WTC11 (cell line): ENCODE results near the gene HS3ST4. TPM values are rescaled to one million over a fixed set of nuclear protein-coding genes. Genes with fewer than 3 reads are reported as not detected.

Source experiments
- ATAC-seq: fragments of 200-7000 bp; cut with Tn5 transposase; 2 replicates; pipeline ENCODE4 v1.10.0; 2021; ENCODE audit warnings: mild to moderate bottlenecking, moderate library complexity
- CTCF ChIA-PET: fragments of 300-600 bp; sonication (Branson Sonifier 250); formaldehyde crosslinking; loops from one replicate; lab custom pipeline; 2021; ENCODE audit warnings: antibody characterized with exemption; lab: Charles Lee
- POLR2A ChIA-PET: fragments of 350-600 bp; sonication (Branson Sonifier 250); formaldehyde crosslinking; loops from one replicate; lab custom pipeline; 2021; ENCODE audit warnings: antibody characterized with exemption; lab: Charles Lee
- DNase-seq: peaks from one replicate; pipeline ENCODE4 v3.0.0; 2021; ENCODE audit warnings: low spot score
- H3K27ac Mint-ChIP-seq: 2 replicates; pipeline ENCODE4 v1.8.0; 2021; ENCODE audit warnings: mixed read lengths
- H3K27me3 Mint-ChIP-seq: 2 replicates; pipeline ENCODE4 v1.8.0; 2021; ENCODE audit warnings: low read depth, mild to moderate bottlenecking, moderate library complexity, mixed read lengths
- H3K36me3 Mint-ChIP-seq: 2 replicates; pipeline ENCODE4 v1.8.0; 2021; ENCODE audit warnings: mixed read lengths
- H3K4me1 Mint-ChIP-seq: 2 replicates; pipeline ENCODE4 v1.8.0; 2022; ENCODE audit warnings: mixed read lengths
- H3K4me3 Mint-ChIP-seq: 2 replicates; pipeline ENCODE4 v1.8.0; 2021; ENCODE audit warnings: mild to moderate bottlenecking, moderate library complexity, mixed read lengths
- H3K9me3 Mint-ChIP-seq: 2 replicates; pipeline ENCODE4 v1.8.0; 2021; ENCODE audit warnings: mixed read lengths
- AFF4 ChIP-seq: sonication (generic); formaldehyde crosslinking; IDR thresholded peaks from 2 replicates; pipeline ENCODE4 v1.8.1; 2023; ENCODE audit warnings: mild to moderate bottlenecking, missing genetic modification reagents, borderline replicate concordance
- CDX4 ChIP-seq: fragments of 250-450 bp; sonication (Bioruptor Pico); IDR thresholded peaks from 2 replicates; pipeline ENCODE4 v1.9.0; 2021; ENCODE audit warnings: moderate library complexity, mild to moderate bottlenecking, inconsistent platforms, borderline replicate concordance
- E2F4 ChIP-seq: sonication (generic); formaldehyde crosslinking; IDR thresholded peaks from 2 replicates; pipeline ENCODE4 v1.8.1; 2022; ENCODE audit warnings: low read depth, mild to moderate bottlenecking, moderate library complexity, missing genetic modification reagents, borderline replicate concordance
- EMX1 ChIP-seq: fragments of 250-450 bp; sonication (Bioruptor Pico); IDR thresholded peaks from 2 replicates; pipeline ENCODE4 v1.8.0; 2021; ENCODE audit warnings: mild to moderate bottlenecking
- ERG ChIP-seq: fragments of 250-450 bp; sonication (Bioruptor Pico); IDR thresholded peaks from 2 replicates; pipeline ENCODE4 v1.8.0; 2021; ENCODE audit warnings: mild to moderate bottlenecking
- FOXJ3 ChIP-seq: sonication (generic); formaldehyde crosslinking; IDR thresholded peaks from 2 replicates; pipeline ENCODE4 v1.9.0; 2021; ENCODE audit warnings: missing genetic modification reagents, mild to moderate bottlenecking, borderline replicate concordance
- FOXK1 ChIP-seq: sonication (generic); formaldehyde crosslinking; IDR thresholded peaks from 2 replicates; pipeline ENCODE4 v1.8.0; 2022; ENCODE audit warnings: mild to moderate bottlenecking, moderate library complexity, missing genetic modification reagents
- FOXP1 ChIP-seq: sonication (generic); formaldehyde crosslinking; IDR thresholded peaks from 2 replicates; pipeline ENCODE4 v1.8.0; 2022; ENCODE audit warnings: missing genetic modification reagents, mild to moderate bottlenecking, moderate library complexity, borderline replicate concordance
- HMGA2 ChIP-seq: fragments of 250-450 bp; sonication (Bioruptor Pico); IDR thresholded peaks from 2 replicates; pipeline ENCODE4 v1.4.0; 2021; ENCODE audit warnings: mild to moderate bottlenecking, moderate library complexity
- IRF2 ChIP-seq: sonication (generic); formaldehyde crosslinking; IDR thresholded peaks from 2 replicates; pipeline ENCODE4 v1.8.0; 2022; ENCODE audit warnings: low read depth, missing genetic modification reagents, borderline replicate concordance
- MLX ChIP-seq: sonication (generic); formaldehyde crosslinking; IDR thresholded peaks from 2 replicates; pipeline ENCODE4 v1.8.1; 2023; ENCODE audit warnings: mild to moderate bottlenecking, missing genetic modification reagents, moderate library complexity
- MXD4 ChIP-seq: fragments of 250-450 bp; sonication (Bioruptor Pico); IDR thresholded peaks from 2 replicates; pipeline ENCODE4 v1.8.0; 2021; ENCODE audit warnings: mild to moderate bottlenecking, moderate library complexity, borderline replicate concordance
- NR3C1 ChIP-seq: sonication (generic); formaldehyde crosslinking; conservative IDR thresholded peaks from 2 replicates; pipeline ENCODE4 v1.8.1; 2023; ENCODE audit warnings: low read depth, mild to moderate bottlenecking, missing genetic modification reagents
- PRRX2 ChIP-seq: fragments of 250-450 bp; sonication (Bioruptor Pico); IDR thresholded peaks from 2 replicates; pipeline ENCODE4 v1.8.0; 2021; ENCODE audit warnings: mild to moderate bottlenecking
- TEAD4 ChIP-seq: sonication (generic); formaldehyde crosslinking; IDR thresholded peaks from 2 replicates; pipeline ENCODE4 v1.8.0; 2022; ENCODE audit warnings: mild to moderate bottlenecking, missing genetic modification reagents
- ZBTB43 ChIP-seq: sonication (generic); formaldehyde crosslinking; IDR thresholded peaks from 2 replicates; pipeline ENCODE4 v1.8.1; 2023; ENCODE audit warnings: mild to moderate bottlenecking, missing genetic modification reagents
- ZNF121 ChIP-seq: sonication (generic); formaldehyde crosslinking; IDR thresholded peaks from 2 replicates; pipeline ENCODE4 v1.8.0; 2023; ENCODE audit warnings: missing genetic modification reagents
- ZNF263 ChIP-seq: sonication (generic); formaldehyde crosslinking; IDR thresholded peaks from 2 replicates; pipeline ENCODE4 v1.8.1; 2022; ENCODE audit warnings: low read depth, mild to moderate bottlenecking, moderate library complexity, missing genetic modification reagents
- ZNF317 ChIP-seq: sonication (generic); formaldehyde crosslinking; IDR thresholded peaks from 2 replicates; pipeline ENCODE4 v1.8.1; 2023; ENCODE audit warnings: low read depth, mild to moderate bottlenecking, moderate library complexity, missing genetic modification reagents, borderline replicate concordance
- total RNA-seq: library from RNA; stranded (reverse); gene quantifications from 3 replicates; pipeline ENCODE4 v1.2.3, GENCODE V29; 2021

HS3ST4 gene
- total RNA-seq, 1 experiment from 2014 or later: 5.4 TPM

GRCh38 chr16:25783226-25783625 lies 91.5 kb downstream of the HS3ST4 start:
- ATAC-seq: no peak
- ChIA-PET CTCF (interaction anchor here (0.6 kb wide), 1 partner anchor 177 kb away, joined by 3 read pairs; no protein-coding TSS in a partner anchor), POLR2A (no interaction called here)
- no peaks in the 10 kb centered on the region for H3K27me3 Mint-ChIP-seq
- TF ChIP-seq NR3C1 (CRISPR knock-in tag): no peak
- no peak for TF ChIP-seq ZNF263
- TF ChIP-seq IRF2: no peak
- no peak for TF ChIP-seq MXD4 (CRISPR knock-in tag)
- no peak for TF ChIP-seq CDX4 (CRISPR knock-in tag)
- no peak for TF ChIP-seq TEAD4
- TF ChIP-seq EMX1 (CRISPR knock-in tag): no peak
- no peak for TF ChIP-seq PRRX2 (CRISPR knock-in tag)
- no peak for TF ChIP-seq ZNF317 (CRISPR knock-in tag)
- no peak for TF ChIP-seq E2F4 (CRISPR knock-in tag)
- no peak for TF ChIP-seq HMGA2 (CRISPR knock-in tag)
- no peak for TF ChIP-seq AFF4 (CRISPR knock-in tag)
- no peak for TF ChIP-seq FOXP1 (CRISPR knock-in tag)
- no peak for TF ChIP-seq ZNF121 (CRISPR knock-in tag)
- TF ChIP-seq ERG (CRISPR knock-in tag): no peak
- no peak for TF ChIP-seq ZBTB43 (CRISPR knock-in tag)
- TF ChIP-seq MLX (CRISPR knock-in tag): no peak
- TF ChIP-seq FOXJ3: no peak
- no peak for TF ChIP-seq FOXK1 (CRISPR knock-in tag)
- no peak for DNase-seq
- H3K4me1 Mint-ChIP-seq: peaks cover 13% of the 10 kb centered on the region
- H3K9me3 Mint-ChIP-seq: peaks cover 14% of the 10 kb centered on the region
- H3K36me3 Mint-ChIP-seq: peaks cover 17% of the 10 kb centered on the region
- H3K27ac Mint-ChIP-seq: no peak overlapping the region; the same call in 1 of the 2 replicates
- H3K4me3 Mint-ChIP-seq: no peak overlapping the region
